Endothelial cell of umbilical vein (primary cell): ENCODE data around the gene GGT6. TPM values are rescaled to one million over a fixed set of nuclear protein-coding genes. Genes with fewer than 3 reads are reported as not detected.
A peak's percentile ranks its signal among the peaks of the same experiment; 100 is the strongest.

Experiments used
- BruUV-seq: library from RNA; stranded (reverse); fragments of 400-500 nt; replicated peaks from 2 replicates; lab custom pipeline; 2021; lab: Mats Ljungman, UMichigan
- CTCF ChIA-PET: fragments of 300-600, 350-600 bp; sonication (Branson Sonifier 250); formaldehyde crosslinking; loops from one replicate; lab custom pipeline; 2021; ENCODE audit warnings: antibody characterized with exemption, inconsistent platforms; lab: Charles Lee
- POLR2A ChIA-PET: fragments of 300-600, 350-600 bp; sonication (Branson Sonifier 250); formaldehyde crosslinking; loops from one replicate; lab custom pipeline; 2021; ENCODE audit warnings: antibody characterized with exemption, inconsistent platforms; lab: Charles Lee
- DNase-seq: peaks from one replicate; pipeline ENCODE4 v3.0.0-alpha.2; 2011; ENCODE audit warnings: low read depth, low spot score
- FAIRE-seq: peaks from 2 replicates; lab custom pipeline; 2011; peaks lifted over from hg19 to GRCh38; lab: Jason Lieb, UNC
- H2AFZ ChIP-seq: 2 replicates; pipeline ENCODE4 v1.6.0; 2012; ENCODE audit warnings: low read depth, low read length, control low read depth, inconsistent platforms
- H3K27ac ChIP-seq: 2 replicates; pipeline ENCODE4 v1.5.1; 2011; ENCODE audit warnings: low read depth, mild to moderate bottlenecking, control low read depth, low read length, moderate library complexity; ENCODE audit not compliant: insufficient read depth
- H3K27me3 ChIP-seq, 2 experiments: 2 replicates each; pipeline versions ENCODE4 v1.6.0 to v1.6.1; 2011; ENCODE audit warnings: low read length in 2 of 2, mixed read lengths in 1 of 2; ENCODE audit not compliant: control insufficient read depth in 2 of 2, insufficient read depth in 2 of 2
- H3K36me3 ChIP-seq, 2 experiments: 2 replicates in 1 of 2; 3 replicates in 1 of 2; pipeline ENCODE4 v1.5.1; 2011; ENCODE audit warnings: low read length in 2 of 2, mild to moderate bottlenecking in 1 of 2, moderate library complexity in 1 of 2; ENCODE audit not compliant: control insufficient read depth in 2 of 2, insufficient read depth in 2 of 2; ENCODE audit errors: extremely low read depth in 1 of 2
- H3K4me1 ChIP-seq: 3 replicates; pipeline ENCODE4 v1.5.1; 2011; ENCODE audit warnings: mild to moderate bottlenecking, low read length; ENCODE audit not compliant: control insufficient read depth, insufficient read depth; ENCODE audit errors: extremely low read depth
- H3K4me2 ChIP-seq: 2 replicates; pipeline ENCODE4 v1.6.1; 2011; ENCODE audit warnings: low read length, control low read depth, mixed read lengths; ENCODE audit not compliant: insufficient read depth
- H3K4me3 ChIP-seq, 3 experiments: fragments of 200-600 bp in 1 of 3; sonication (generic), shearing (Covaris generic) in 1 of 3; replicated peaks in 1 of 3; 2 replicates each; pipeline ENCODE4 v1.5.1; 2011 to 2016; ENCODE audit warnings: control low read depth in 3 of 3, low read length in 3 of 3, mild to moderate bottlenecking in 2 of 3, inconsistent platforms in 1 of 3, low read depth in 1 of 3, moderate library complexity in 1 of 3; ENCODE audit not compliant: insufficient read depth in 1 of 3
- H3K79me2 ChIP-seq: 2 replicates; pipeline ENCODE4 v1.6.0; 2012; ENCODE audit warnings: low read length, inconsistent platforms; ENCODE audit not compliant: control insufficient read depth, insufficient read depth
- H3K9ac ChIP-seq: replicated peaks from 2 replicates; pipeline ENCODE3; 2011; ENCODE audit warnings: low read length, control low read depth; ENCODE audit not compliant: insufficient read depth; ENCODE audit errors: extremely low read depth
- H3K9me1 ChIP-seq: replicated peaks from 3 replicates; pipeline ENCODE4 v1.6.0; 2011; ENCODE audit warnings: mild to moderate bottlenecking, low read length; ENCODE audit not compliant: control insufficient read depth, insufficient read depth; ENCODE audit errors: extremely low read depth
- H3K9me3 ChIP-seq: replicated peaks from 2 replicates; pipeline ENCODE4 v1.5.1; 2012; ENCODE audit warnings: low read length, inconsistent platforms; ENCODE audit not compliant: control insufficient read depth, insufficient read depth
- H4K20me1 ChIP-seq: replicated peaks from 2 replicates; pipeline ENCODE3; 2011; ENCODE audit warnings: mild to moderate bottlenecking, low read length; ENCODE audit not compliant: control insufficient read depth, insufficient read depth; ENCODE audit errors: extremely low read depth
- CTCF ChIP-seq, 2 donors: IDR thresholded peaks; 1 replicate in 1 of 2; 2 replicates in 1 of 2; pipeline ENCODE4 v1.5.1; 2011; ENCODE audit warnings: low read length in 2 of 2, mild to moderate bottlenecking in 2 of 2, moderate library complexity in 2 of 2, control low read depth in 1 of 2, inconsistent platforms in 1 of 2, low read depth in 1 of 2; ENCODE audit not compliant: insufficient read depth in 1 of 2; ENCODE audit errors: extremely low read depth in 1 of 2
- EZH2 ChIP-seq: IDR thresholded peaks from 2 replicates; pipeline ENCODE4 v1.6.1; 2012; ENCODE audit warnings: borderline replicate concordance, low read depth, mild to moderate bottlenecking, moderate library complexity, low read length, inconsistent platforms; ENCODE audit not compliant: severe bottlenecking
- FOS ChIP-seq: IDR thresholded peaks from 2 replicates; pipeline ENCODE4 v1.6.1; 2011; ENCODE audit warnings: mild to moderate bottlenecking, low read length, moderate library complexity, borderline replicate concordance; ENCODE audit not compliant: insufficient read depth
- GATA2 ChIP-seq: IDR thresholded peaks from 2 replicates; pipeline ENCODE4 v1.7.0; 2011; ENCODE audit warnings: low read depth, mild to moderate bottlenecking, moderate library complexity, mixed read lengths, low read length; ENCODE audit not compliant: insufficient read length, insufficient read depth
- JUN ChIP-seq: IDR thresholded peaks from 2 replicates; pipeline ENCODE4 v1.6.1; 2011; ENCODE audit warnings: borderline replicate concordance, low read depth; ENCODE audit not compliant: insufficient read length, insufficient read depth
- MAX ChIP-seq: IDR thresholded peaks from 2 replicates; pipeline ENCODE4 v1.6.1; 2011; ENCODE audit not compliant: insufficient read depth, insufficient read length
- MYC ChIP-seq: IDR thresholded peaks from one replicate; pipeline ENCODE4 v1.6.1; 2011; ENCODE audit warnings: mild to moderate bottlenecking, low read depth, low read length
- POLR2A ChIP-seq: IDR thresholded peaks from 2 replicates; pipeline ENCODE4 v1.6.1; 2012; ENCODE audit warnings: low read depth, mild to moderate bottlenecking, control low read depth, low read length
- POLR2AphosphoS5 ChIP-seq: IDR thresholded peaks from 2 replicates; pipeline ENCODE4 v1.6.1; 2012; ENCODE audit warnings: low read depth, mild to moderate bottlenecking, control low read depth, low read length, moderate library complexity; ENCODE audit not compliant: insufficient read depth
- dilution Hi-C: fragments of 300-500 bp; cut with MboI; formaldehyde crosslinking; loops from one replicate; pipeline ENCODE4 v1.15.0; 2019; ENCODE audit warnings: low sequenced_read_pairs; ENCODE audit not compliant: extremely low pct_ligation_motif_present
- intact Hi-C: fragments of 100-400 bp; cut with micrococcal nuclease; formaldehyde crosslinking; loops from one replicate; pipeline ENCODE4 v1.10.0; 2022
- polyA plus RNA-seq, 4 experiments: library from polyadenylated mRNA; depleted of rRNA in 3 of 4; stranded (reverse) in 3 of 4; unstranded in 1 of 4; fragments of >200 nt; gene quantifications; 2 replicates each; pipeline versions ENCODE4 v1.2.1 to v1.2.3, GENCODE V29; 2011 to 2012; ENCODE audit warnings: missing spikeins in 1 of 4
- total RNA-seq: library from RNA; stranded (reverse); gene quantifications from 2 replicates; pipeline ENCODE4 v1.2.3, GENCODE V29; 2021

Gene GGT6
- total and polyA plus RNA-seq, 2 donors (not counting 3 experiments of a cell fraction or from before 2014, with no cell fraction given), result not detected

DNA sequence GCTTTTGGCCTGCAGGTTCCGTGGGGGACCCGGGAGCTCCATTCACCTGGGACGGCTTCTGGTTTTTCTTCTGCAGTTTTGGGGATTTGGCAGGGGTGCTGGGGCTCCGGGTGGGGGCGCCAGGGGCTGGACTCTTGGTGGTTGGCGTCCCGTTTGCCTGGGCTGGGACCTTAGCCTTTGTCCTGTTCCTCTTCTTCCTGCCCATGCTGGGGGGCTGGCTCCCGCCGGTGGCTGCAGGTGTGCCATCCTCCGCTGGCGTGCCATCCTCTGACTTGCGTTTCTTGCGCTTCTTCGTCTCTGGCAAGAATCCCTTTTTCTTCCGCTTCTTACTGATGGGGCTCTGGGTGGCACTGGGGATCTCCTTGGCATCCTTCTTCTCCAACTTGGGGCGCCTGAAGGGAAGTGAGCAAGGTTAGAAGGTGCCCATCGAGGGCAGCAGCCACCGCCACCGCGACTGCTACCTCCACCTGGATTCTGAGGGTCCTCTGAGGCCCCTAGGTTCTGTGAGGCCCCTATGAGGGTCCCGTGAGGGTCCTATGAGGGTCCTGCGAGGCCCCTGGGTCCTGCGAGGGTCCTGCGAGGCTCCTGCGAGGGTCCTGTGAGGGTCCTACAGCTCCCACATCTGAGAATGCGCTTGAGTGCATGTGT is 20.7 kb downstream of the GGT6 start:
- Histone ChIP-seq H3K4me1 (peaks cover 45% of the 10 kb centered on the region), H2AFZ (no peak overlapping the region), H3K27ac (no peak overlapping the region), H3K79me2 (no peaks in the 10 kb centered on the region), H3K9ac (no peak overlapping the region), H3K9me3 (no peaks in the 10 kb centered on the region), H4K20me1 (no peaks in the 10 kb centered on the region), H3K4me2 (no peak overlapping the region), H3K9me1 (no peaks in the 10 kb centered on the region), H3K36me3 (peaks cover 5 to 38% of the 10 kb centered on the region in 2 experiments), H3K4me3 (no peak overlapping the region), H3K27me3 (no peaks in the 10 kb centered on the region)
- TF ChIP-seq EZH2, result no peak
- no peak for TF ChIP-seq MAX
- no peak for TF ChIP-seq CTCF (IDR thresholded peaks at IDR 0.05; ENCODE audit: extremely low read depth in 1 of 2, insufficient read depth in 1 of 2, low read depth in 1 of 2, low read length in 2 of 2)
- TF ChIP-seq POLR2A, result no peak
- TF ChIP-seq MYC, result no peak
- TF ChIP-seq JUN, result no peak
- no peak for TF ChIP-seq GATA2
- no peak for TF ChIP-seq FOS
- TF ChIP-seq POLR2AphosphoS5, result no peak
- DNase-seq, result no peak
- FAIRE-seq, result no peak
- POLR2A ChIA-PET, result interaction anchor here (2.4 kb wide), 1 partner anchor 41 kb away, joined by 8 read pairs; the partner anchor contains the start of gene SPNS2
- dilution Hi-C loops, result no loop called here
- TSS peak; percentile 71 for BruUV-seq
- intact Hi-C loops, result loop anchor here (1.0 to 2.0 kb wide), 2 partner anchors 119 to 325 kb away; no protein-coding TSS in a partner anchor
- CTCF ChIA-PET, result interaction anchor here (1.1 to 6.7 kb wide), 5 partner anchors 27 to 127 kb away, joined by 3 to 31 read pairs (median 16); partner anchors contain the start of gene SPNS2
